ENCODE measurements around the gene LIMA1.

- TF ChIP-seq POLR2A (IDR thresholded peaks at IDR 0.05; ENCODE audit: low read depth) (no peak), CTCF (IDR thresholded peaks at IDR 0.05) (no peak), EP300 (IDR thresholded peaks at IDR 0.05) (no peak)
Observed at GRCh38 chr12:50322206-50322605, 38.9 kb upstream of the LIMA1 start.
